SK-N-SH treated with all-trans-retinoic acid at 6 μM for 48 hours (cell line): ENCODE data around the gene ATP5F1E.

ENCODE experiments used
- ATAC-seq: fragments of 200-7000 bp; cut with Tn5 transposase; 3 replicates; pipeline ENCODE4 v1.9.1; 2020; ENCODE audit warnings: mild to moderate bottlenecking, moderate library complexity
- ARNTL ChIP-seq: fragments of 450-650 bp; formaldehyde crosslinking; IDR thresholded peaks from 2 replicates; pipeline ENCODE4 v1.5.0; 2020; ENCODE audit warnings: low read depth, mild to moderate bottlenecking, moderate library complexity, borderline replicate concordance
- BACH2 ChIP-seq: fragments of 250-450 bp; sonication (Bioruptor Pico); IDR thresholded peaks from 2 replicates; pipeline ENCODE4 v1.9.0; 2021; ENCODE audit warnings: mild to moderate bottlenecking, borderline replicate concordance
- CREB5 ChIP-seq: fragments of 250-450 bp; sonication (Bioruptor Pico); IDR thresholded peaks from 2 replicates; pipeline ENCODE4 v1.5.1; 2020; ENCODE audit warnings: low read depth, mild to moderate bottlenecking, moderate library complexity
- CSDC2 ChIP-seq: fragments of 250-450 bp; sonication (Bioruptor Pico); IDR thresholded peaks from 2 replicates; pipeline ENCODE4 v1.5.0; 2020; ENCODE audit warnings: mild to moderate bottlenecking, moderate library complexity
- CSRNP3 ChIP-seq: fragments of 250-450 bp; sonication (Bioruptor Pico); IDR thresholded peaks from 2 replicates; pipeline ENCODE4 v1.5.1; 2021; ENCODE audit warnings: mild to moderate bottlenecking, moderate library complexity
- GLIS3 ChIP-seq: fragments of 250-450 bp; sonication (Bioruptor Pico); IDR thresholded peaks from 2 replicates; pipeline ENCODE4 v1.5.0; 2020; ENCODE audit warnings: mild to moderate bottlenecking, moderate library complexity
- ISL1 ChIP-seq: fragments of 250-450 bp; sonication (Bioruptor Pico); IDR thresholded peaks from 2 replicates; pipeline ENCODE4 v2.1.2; 2022; ENCODE audit warnings: mild to moderate bottlenecking, moderate library complexity
- OSR1 ChIP-seq: fragments of 250-450 bp; sonication (Bioruptor Pico); IDR thresholded peaks from 2 replicates; pipeline ENCODE4 v1.8.0; 2022; ENCODE audit warnings: moderate library complexity, mild to moderate bottlenecking, inconsistent platforms
- PATZ1 ChIP-seq: fragments of 250-450 bp; sonication (Bioruptor Pico); IDR thresholded peaks from 2 replicates; pipeline ENCODE4 v1.8.0; 2020; ENCODE audit warnings: mild to moderate bottlenecking, moderate library complexity, borderline replicate concordance
- POU6F1 ChIP-seq: fragments of 250-450 bp; sonication (Bioruptor Pico); IDR thresholded peaks from 2 replicates; pipeline ENCODE4 v1.8.0; 2021; ENCODE audit warnings: low read depth, mild to moderate bottlenecking, moderate library complexity, borderline replicate concordance
- PPARA ChIP-seq: fragments of 250-450 bp; sonication (Bioruptor Pico); IDR thresholded peaks from 2 replicates; pipeline ENCODE4 v1.5.0; 2020; ENCODE audit warnings: mild to moderate bottlenecking, borderline replicate concordance
- RARB ChIP-seq: fragments of 250-450 bp; sonication (Bioruptor Pico); IDR thresholded peaks from 2 replicates; pipeline ENCODE4 v1.8.0; 2021; ENCODE audit warnings: mild to moderate bottlenecking, moderate library complexity
- SNAI2 ChIP-seq: fragments of 250-450 bp; sonication (Bioruptor Pico); IDR thresholded peaks from 2 replicates; pipeline ENCODE4 v1.5.0; 2020; ENCODE audit warnings: mild to moderate bottlenecking, moderate library complexity
- TCF4 ChIP-seq: fragments of 250-450 bp; sonication (Bioruptor Pico); IDR thresholded peaks from 2 replicates; pipeline ENCODE4 v1.8.0; 2021; ENCODE audit warnings: mild to moderate bottlenecking, moderate library complexity, borderline replicate concordance
- TOX ChIP-seq: fragments of 250-450 bp; sonication (Bioruptor Pico); IDR thresholded peaks from 2 replicates; pipeline ENCODE4 v1.8.0; 2021; ENCODE audit warnings: mild to moderate bottlenecking, moderate library complexity, borderline replicate concordance
- ZC3H10 ChIP-seq: fragments of 250-450 bp; sonication (Bioruptor Pico); IDR thresholded peaks from 2 replicates; pipeline ENCODE4 v1.5.1; 2021; ENCODE audit warnings: mild to moderate bottlenecking, moderate library complexity
- ZFP3 ChIP-seq: fragments of 250-450 bp; sonication (Bioruptor Pico); IDR thresholded peaks from 2 replicates; pipeline ENCODE4 v1.5.0; 2020; ENCODE audit warnings: mild to moderate bottlenecking, moderate library complexity
- ZFP30 ChIP-seq: fragments of 450-650 bp; formaldehyde crosslinking; IDR thresholded peaks from 2 replicates; pipeline ENCODE4 v1.5.0; 2022; ENCODE audit warnings: mild to moderate bottlenecking, moderate library complexity
- ZNF8 ChIP-seq: fragments of 450-650 bp; formaldehyde crosslinking; IDR thresholded peaks from 2 replicates; pipeline ENCODE4 v1.5.0; 2020; ENCODE audit warnings: mild to moderate bottlenecking, moderate library complexity

ATP5F1E gene

DNA sequence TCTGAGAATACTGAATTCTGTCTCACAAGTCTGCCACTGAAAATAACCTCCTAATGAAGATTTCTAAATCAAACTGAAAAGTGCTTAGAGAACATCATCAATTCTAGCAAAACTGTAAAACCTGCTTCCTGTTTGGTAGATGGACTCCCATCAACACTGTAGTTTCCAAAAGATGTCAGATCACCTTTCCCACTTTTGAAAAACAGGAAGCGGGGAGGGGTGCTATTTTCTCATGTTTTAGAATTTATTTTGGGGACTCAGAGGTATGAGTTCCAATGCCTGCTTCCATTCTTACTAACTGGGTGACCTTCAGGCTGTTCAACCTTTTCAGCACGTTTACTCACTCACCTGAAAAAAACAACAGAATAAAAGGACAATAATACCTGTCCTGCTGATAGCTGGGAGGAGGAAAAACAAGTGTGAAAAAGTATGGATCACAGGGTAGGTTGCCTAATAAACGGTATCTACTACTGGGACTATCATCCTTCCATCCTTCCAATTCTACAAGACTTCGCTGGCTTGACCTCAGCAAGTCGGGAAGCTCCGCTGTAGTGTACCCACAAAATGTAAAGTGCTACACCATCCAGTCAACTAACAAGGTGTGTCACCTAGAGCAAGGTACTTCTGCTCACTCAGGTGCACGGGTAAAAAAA is 1.1 kb downstream of the ATP5F1E start:
- TF ChIP-seq POU6F1 (CRISPR knock-in tag) (no peak), ZFP3 (CRISPR knock-in tag) (no peak), ZFP30 (CRISPR knock-in tag) (no peak)
- ATAC-seq: no peak

- no peak for ATAC-seq
- TF ChIP-seq CSDC2 (CRISPR knock-in tag) (no peak), ARNTL (CRISPR knock-in tag) (no peak), CSRNP3 (CRISPR knock-in tag) (no peak), ISL1 (CRISPR knock-in tag) (no peak), TOX (no peak), POU6F1 (CRISPR knock-in tag) (no peak), ZC3H10 (CRISPR knock-in tag) (no peak), ZNF8 (CRISPR knock-in tag) (no peak)
These were observed 3.3 kb downstream of the ATP5F1E start for GRCh38 chr20:59028812-59029211.

DNA sequence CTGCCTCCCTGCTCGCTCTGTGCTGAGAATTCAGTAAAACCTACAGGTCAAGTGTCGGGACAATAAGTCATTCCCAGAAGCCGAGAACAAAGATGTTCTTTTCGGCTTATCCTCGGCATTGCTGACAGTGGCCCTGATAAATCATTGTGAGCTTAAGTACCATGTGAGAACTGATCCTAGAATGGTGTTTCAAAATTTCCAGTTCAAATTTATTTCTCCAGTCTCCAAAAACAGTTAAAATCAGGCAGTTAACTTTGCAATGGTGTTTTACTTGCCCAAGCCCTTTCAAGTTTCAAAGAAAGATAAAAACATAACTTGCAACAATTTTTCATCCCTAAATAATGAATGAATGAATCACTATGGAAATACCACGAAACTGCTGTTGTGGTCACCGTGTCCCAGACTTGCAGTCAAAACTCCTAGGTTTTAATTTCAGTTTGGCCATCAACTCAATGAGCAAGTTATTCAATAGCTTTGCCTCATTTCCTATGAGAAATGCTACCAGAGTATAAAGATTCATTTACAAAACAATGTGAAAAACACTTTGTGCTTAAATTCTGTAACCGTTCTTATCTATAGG is 4.3 kb downstream of the ATP5F1E start:
- ATAC-seq: no peak
- TF ChIP-seq CSDC2 (CRISPR knock-in tag) (no peak), ZC3H10 (CRISPR knock-in tag) (no peak), POU6F1 (CRISPR knock-in tag) (no peak), ISL1 (CRISPR knock-in tag) (no peak)

DNA sequence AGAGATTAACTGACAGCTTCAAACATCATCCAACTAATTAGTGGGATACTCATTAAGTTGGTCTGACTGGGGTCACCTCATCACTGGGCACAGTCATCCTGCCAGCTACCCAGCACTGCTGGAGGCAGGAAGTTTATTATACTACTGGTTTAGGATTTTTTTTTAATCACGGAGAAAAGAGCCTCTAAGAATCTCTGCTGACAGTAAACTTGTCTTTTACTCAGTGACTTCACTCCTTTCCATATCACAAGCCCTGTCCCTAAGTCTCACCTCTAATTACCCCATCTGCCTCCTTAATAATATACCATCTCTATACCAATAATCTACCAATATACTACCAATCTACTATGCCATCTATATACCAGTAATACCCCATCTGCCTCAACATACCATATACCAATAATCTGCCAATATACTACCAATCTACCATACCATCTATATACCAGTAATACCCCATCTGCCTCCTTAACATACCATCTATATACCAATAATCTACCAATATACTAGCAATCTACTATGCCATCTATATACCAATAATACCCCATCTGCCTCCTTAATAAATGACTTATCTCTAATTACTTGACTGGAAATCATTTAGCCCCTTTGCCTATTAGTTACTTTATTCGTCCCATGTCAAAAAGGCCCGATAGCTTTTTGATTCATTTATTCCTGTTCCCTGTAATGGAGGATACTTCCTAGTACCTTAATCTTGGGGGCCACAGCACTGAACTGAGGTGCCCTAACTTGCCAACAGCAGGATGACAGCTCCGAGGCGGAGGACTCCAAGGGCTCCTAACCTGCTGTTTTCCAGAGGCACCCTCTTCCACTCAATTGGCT is 5.0 kb downstream of the ATP5F1E start:
- ATAC-seq: no peak
- TF ChIP-seq CREB5 (no peak), SNAI2 (CRISPR knock-in tag) (no peak), PATZ1 (CRISPR knock-in tag) (no peak), GLIS3 (CRISPR knock-in tag) (no peak), TCF4 (CRISPR knock-in tag) (no peak), PPARA (no peak), TOX (no peak), POU6F1 (CRISPR knock-in tag) (no peak), RARB (CRISPR knock-in tag) (no peak), OSR1 (CRISPR knock-in tag) (no peak), BACH2 (CRISPR knock-in tag) (no peak), ARNTL (CRISPR knock-in tag) (no peak), CSDC2 (CRISPR knock-in tag) (no peak), CSRNP3 (CRISPR knock-in tag) (no peak)
